ENCODE results near the gene SMG6. TPM values are rescaled to one million over a fixed set of nuclear protein-coding genes. Genes with fewer than 3 reads are reported as not detected.

The SMG6 gene
- total and polyA plus RNA-seq, 2 donors (not counting 1 experiment from before 2014, with no cell fraction given) = 10.6 to 35.5 TPM

- intact Hi-C loops (cut with micrococcal nuclease) = no loop called here
- peak; percentile 58 for DNase-seq
- TF ChIP-seq CTCF (IDR thresholded peaks at IDR 0.05) (no peak), EZH2 (IDR thresholded peaks at IDR 0.05; ENCODE audit: borderline replicate concordance, insufficient read depth, low read depth, low read length, poor library complexity, severe bottlenecking) (no peak)
- H3K79me2 ChIP-seq (ENCODE audit: control insufficient read depth, insufficient read depth, low read length) = no peaks in the 10 kb centered on the region
- no peaks in the 10 kb centered on the region for H3K27me3 ChIP-seq (replicated peaks in 1 of 4; ENCODE audit: control extremely low read depth in 1 of 4, control insufficient read depth in 3 of 4, insufficient read depth in 4 of 4, low read length in 3 of 4)
- peaks cover 45 to 51% of the 10 kb centered on the region in 2 donors for H3K4me1 ChIP-seq (ENCODE audit: control insufficient read depth in 2 of 2, insufficient read depth in 2 of 2, low read length in 2 of 2)
- H3K27me3 Mint-ChIP-seq = no peaks in the 10 kb centered on the region
- H3K4me2 ChIP-seq (replicated peaks; ENCODE audit: low read depth, low read length, poor library complexity, severe bottlenecking) = peak overlapping the region; percentile 73
- peaks cover 0 to 2% of the 10 kb centered on the region in 2 experiments for H3K36me3 ChIP-seq (replicated peaks in 1 of 2; ENCODE audit: control extremely low read depth in 1 of 2, control insufficient read depth in 1 of 2, extremely low read depth in 1 of 2, insufficient read depth in 2 of 2, low read length in 1 of 2)
- H4K20me1 ChIP-seq (ENCODE audit: control insufficient read depth, insufficient read depth, low read length, poor library complexity, severe bottlenecking) = no peaks in the 10 kb centered on the region
- no peaks in the 10 kb centered on the region for H3K9me3 Mint-ChIP-seq (ENCODE audit: insufficient read depth)
- H3K27ac Mint-ChIP-seq = peak overlapping the region; percentile 88
- CTCF ChIA-PET = interaction anchor here (0.7 to 6.6 kb wide), 5 partner anchors 26 to 1574 kb away, joined by 3 to 92 read pairs (median 14); partner anchors contain the start of gene HIC1
- no peak for ATAC-seq (ENCODE audit: low read depth)
- no peaks in the 10 kb centered on the region for H3K9me3 ChIP-seq (ENCODE audit: control extremely low read depth in 1 of 3, control insufficient read depth in 2 of 3, insufficient read depth in 1 of 3, low read length in 2 of 3)
- 65% methylated on average over 6 of the region's 9 CpGs for WGBS (ENCODE audit: insufficient coverage)
- peak overlapping the region; percentile 55 for H2AFZ ChIP-seq (ENCODE audit: insufficient read depth, low read depth, low read length, poor library complexity, severe bottlenecking)
- POLR2A ChIA-PET = interaction anchor here (0.7 to 1.5 kb wide), 3 partner anchors 26 to 304 kb away, joined by 6 to 10 read pairs (median 6); partner anchors contain the start of gene HIC1
- peak overlapping the region; percentile 68 for H3K9ac ChIP-seq (ENCODE audit: low read length)
- peak overlapping the region; percentile 92 for H3K4me3 Mint-ChIP-seq
- peak overlapping the region; percentile 80 to 85 for H3K27ac ChIP-seq (ENCODE audit: low read length in 2 of 2)
- peak overlapping the region in 4 of 5 experiments; percentile 49 to 66 (median 60) for H3K4me3 ChIP-seq (ENCODE audit: control extremely low read depth in 1 of 5, extremely low read depth in 1 of 5, insufficient read depth in 1 of 5, low read depth in 2 of 5, low read length in 4 of 5)
- peaks cover 56% of the 10 kb centered on the region for H3K4me1 Mint-ChIP-seq
Measured at GRCh38 chr17:2090210-2090641, 213.4 kb downstream of the SMG6 start.

GRCh38 chr17:2089021-2089422 lies 214.6 kb downstream of the SMG6 start:
- Mint-ChIP-seq H3K27ac (peak overlapping the region; percentile 94), H3K4me3 (peak overlapping the region; percentile 92), H3K27me3 (no peaks in the 10 kb centered on the region), H3K9me3 (ENCODE audit: insufficient read depth) (no peaks in the 10 kb centered on the region), H3K4me1 (peaks cover 64% of the 10 kb centered on the region)
- no peaks in the 10 kb centered on the region for H3K9me3 ChIP-seq (ENCODE audit: control extremely low read depth in 1 of 3, control insufficient read depth in 2 of 3, insufficient read depth in 1 of 3, low read length in 2 of 3)
- peak overlapping the region; percentile 68 for H3K9ac ChIP-seq (ENCODE audit: low read length)
- H3K36me3 ChIP-seq (replicated peaks in 1 of 2; ENCODE audit: control extremely low read depth in 1 of 2, control insufficient read depth in 1 of 2, extremely low read depth in 1 of 2, insufficient read depth in 2 of 2, low read length in 1 of 2) = peaks cover 0 to 5% of the 10 kb centered on the region in 2 experiments
- H3K27me3 ChIP-seq (replicated peaks in 1 of 4; ENCODE audit: control extremely low read depth in 1 of 4, control insufficient read depth in 3 of 4, insufficient read depth in 4 of 4, low read length in 3 of 4) = no peaks in the 10 kb centered on the region
- H3K4me1 ChIP-seq (ENCODE audit: control insufficient read depth in 2 of 2, insufficient read depth in 2 of 2, low read length in 2 of 2) = peaks cover 45 to 61% of the 10 kb centered on the region in 2 donors
- no peaks in the 10 kb centered on the region for H4K20me1 ChIP-seq (ENCODE audit: control insufficient read depth, insufficient read depth, low read length, poor library complexity, severe bottlenecking)
- ChIA-PET POLR2A (interaction anchor here (1.3 to 1.5 kb wide), 2 partner anchors 30 to 34 kb away, joined by 4 to 10 read pairs; partner anchors contain the start of gene HIC1), CTCF (interaction anchor here (0.6 to 6.6 kb wide), 7 partner anchors 15 to 156 kb away, joined by 3 to 92 read pairs (median 4); partner anchors contain the start of gene HIC1)
- H2AFZ ChIP-seq (ENCODE audit: insufficient read depth, low read depth, low read length, poor library complexity, severe bottlenecking) = peak overlapping the region; percentile 55
- intact Hi-C loops (cut with micrococcal nuclease) = loop anchor here (1.0 to 10.0 kb wide), 3 partner anchors 34 to 150 kb away; partner anchors contain the start of gene HIC1
- no peaks in the 10 kb centered on the region for H3K79me2 ChIP-seq (ENCODE audit: control insufficient read depth, insufficient read depth, low read length)
- TF ChIP-seq CTCF (IDR thresholded peaks at IDR 0.05) = no peak
- DNase-seq (no peak), ATAC-seq (ENCODE audit: low read depth) (peak; percentile 22)
- H3K4me3 ChIP-seq (ENCODE audit: control extremely low read depth in 1 of 5, extremely low read depth in 1 of 5, insufficient read depth in 1 of 5, low read depth in 2 of 5, low read length in 4 of 5) = peak overlapping the region in 4 of 5 experiments; percentile 29 to 66 (median 54)
- peak overlapping the region; percentile 80 to 85 for H3K27ac ChIP-seq (ENCODE audit: low read length in 2 of 2)
- peak overlapping the region; percentile 73 for H3K4me2 ChIP-seq (replicated peaks; ENCODE audit: low read depth, low read length, poor library complexity, severe bottlenecking)
- WGBS (ENCODE audit: insufficient coverage) = 35% methylated on average over 3 of the region's 8 CpGs

Measured in B cell (primary cell).